HepG2 (cell line): ENCODE results near the gene PPP4C. TPM values are rescaled to one million over a fixed set of nuclear protein-coding genes. Genes with fewer than 3 reads are reported as not detected.
A peak's percentile ranks its signal among the peaks of the same experiment; 100 is the strongest.

Source experiments
- CENPBD1 ChIP-seq: sonication (generic); formaldehyde crosslinking; IDR thresholded peaks from 2 replicates; pipeline ENCODE4 v1.8.0; 2022; ENCODE audit warnings: missing genetic modification reagents, low read depth, mild to moderate bottlenecking, borderline replicate concordance
- HNRNPUL1 ChIP-seq: fragments of 200-400 bp; formaldehyde crosslinking; IDR thresholded peaks from 2 replicates; pipeline ENCODE4 v1.6.1; 2017; ENCODE audit warnings: low read depth, mild to moderate bottlenecking, low read length, moderate library complexity
- IKZF5 ChIP-seq: IDR thresholded peaks from 2 replicates; pipeline ENCODE4 v1.6.1; 2018; ENCODE audit warnings: missing genetic modification reagents, mild to moderate bottlenecking, missing compliant biosample characterization
- MTERF4 ChIP-seq: sonication (generic); formaldehyde crosslinking; IDR thresholded peaks from 2 replicates; pipeline ENCODE4 v1.8.0; 2023; ENCODE audit warnings: mild to moderate bottlenecking, missing genetic modification reagents
- POLR2AphosphoS2 ChIP-seq: IDR thresholded peaks from 2 replicates; pipeline ENCODE4 v1.6.1; 2011; ENCODE audit warnings: low read depth, low read length, improper control_type of control experiment
- RXRB ChIP-seq: IDR thresholded peaks from 2 replicates; pipeline ENCODE4 v1.6.1; 2016; ENCODE audit warnings: borderline replicate concordance, missing genetic modification reagents, missing compliant biosample characterization
- SATB2 ChIP-seq: sonication (generic); formaldehyde crosslinking; IDR thresholded peaks from 2 replicates; pipeline ENCODE4 v1.5.0; 2020; ENCODE audit warnings: missing genetic modification reagents
- TCF12 ChIP-seq, 2 experiments: fragments of 450-650 bp in 1 of 2; sonication (generic) in 1 of 2; formaldehyde crosslinking in 1 of 2; IDR thresholded peaks; 2 replicates each; pipeline versions ENCODE4 v1.6.1 to v1.8.0; 2017 to 2022; ENCODE audit warnings: antibody characterized with exemption in 1 of 2, mild to moderate bottlenecking in 1 of 2, missing genetic modification reagents in 1 of 2, moderate library complexity in 1 of 2
- ZNF251 ChIP-seq: sonication (generic); formaldehyde crosslinking; IDR thresholded peaks from 2 replicates; pipeline ENCODE4 v1.9.0; 2021; ENCODE audit warnings: mild to moderate bottlenecking, missing genetic modification reagents
- ZNF333 ChIP-seq: sonication (generic); formaldehyde crosslinking; IDR thresholded peaks from 2 replicates; pipeline ENCODE4 v1.4.0; 2020; ENCODE audit warnings: mild to moderate bottlenecking, missing genetic modification reagents, borderline replicate concordance
- ZNF670 ChIP-seq: sonication (generic); formaldehyde crosslinking; IDR thresholded peaks from 2 replicates; pipeline ENCODE4 v1.8.0; 2022; ENCODE audit warnings: mild to moderate bottlenecking, missing genetic modification reagents, borderline replicate concordance
- ZNF713 ChIP-seq: sonication (generic); formaldehyde crosslinking; IDR thresholded peaks from 2 replicates; pipeline ENCODE4 v1.4.0; 2020; ENCODE audit warnings: mild to moderate bottlenecking, missing genetic modification reagents
- polyA plus RNA-seq, 8 experiments: library from polyadenylated mRNA; depleted of rRNA in 3 of 8; stranded (reverse) in 7 of 8; unstranded in 1 of 8; fragments of >200 nt; fragmentation: Illumina TruSeq in 4 of 8; extraction: Trizol in 4 of 8; gene quantifications; 2 replicates each; pipeline versions ENCODE4 v1.2.1 to v1.2.3, GENCODE V29; 2011 to 2016; ENCODE audit warnings: low read depth in 4 of 8, missing spikeins in 1 of 8, mixed read lengths in 1 of 8; ENCODE audit not compliant: insufficient read depth in 1 of 8
- total RNA-seq, 5 experiments: library from RNA; depleted of rRNA; stranded (reverse); fragments of >200 nt; fragmentation: Illumina TruSeq; extraction: Trizol; gene quantifications; 2 replicates each; pipeline ENCODE4 v1.2.3, GENCODE V29; 2016; ENCODE audit warnings: low read depth in 1 of 5
- TF ChIP-seq, protein P1 (sequence below): sonication (generic); formaldehyde crosslinking; IDR thresholded peaks from 2 replicates; pipeline ENCODE4 v1.8.0; 2022; ENCODE audit warnings: mild to moderate bottlenecking, missing genetic modification reagents; ENCODE audit not compliant: insufficient replicate concordance
- TF ChIP-seq, protein P2 (sequence below): sonication (generic); formaldehyde crosslinking; IDR thresholded peaks from 2 replicates; pipeline ENCODE4 v1.4.0; 2020; ENCODE audit warnings: mild to moderate bottlenecking, missing genetic modification reagents
- TF ChIP-seq, protein P3 (sequence below): sonication (generic); formaldehyde crosslinking; IDR thresholded peaks from 2 replicates; pipeline ENCODE4 v1.4.0; 2020; ENCODE audit warnings: missing genetic modification reagents
- TF ChIP-seq, protein P4 (sequence below): sonication (generic); formaldehyde crosslinking; IDR thresholded peaks from 2 replicates; pipeline ENCODE4 v1.5.0; 2020; ENCODE audit warnings: missing genetic modification reagents, mild to moderate bottlenecking, borderline replicate concordance

Gene PPP4C
- total and polyA plus RNA-seq, 2 of the 13 experiments (the other 11 are each of a cell fraction or from before 2014, with no cell fraction given), result 176 to 220 TPM

- TF ChIP-seq, protein P1, sequence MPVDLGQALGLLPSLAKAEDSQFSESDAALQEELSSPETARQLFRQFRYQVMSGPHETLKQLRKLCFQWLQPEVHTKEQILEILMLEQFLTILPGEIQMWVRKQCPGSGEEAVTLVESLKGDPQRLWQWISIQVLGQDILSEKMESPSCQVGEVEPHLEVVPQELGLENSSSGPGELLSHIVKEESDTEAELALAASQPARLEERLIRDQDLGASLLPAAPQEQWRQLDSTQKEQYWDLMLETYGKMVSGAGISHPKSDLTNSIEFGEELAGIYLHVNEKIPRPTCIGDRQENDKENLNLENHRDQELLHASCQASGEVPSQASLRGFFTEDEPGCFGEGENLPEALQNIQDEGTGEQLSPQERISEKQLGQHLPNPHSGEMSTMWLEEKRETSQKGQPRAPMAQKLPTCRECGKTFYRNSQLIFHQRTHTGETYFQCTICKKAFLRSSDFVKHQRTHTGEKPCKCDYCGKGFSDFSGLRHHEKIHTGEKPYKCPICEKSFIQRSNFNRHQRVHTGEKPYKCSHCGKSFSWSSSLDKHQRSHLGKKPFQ (CRISPR knock-in tag), result peak; percentile 53
- TF ChIP-seq SATB2 (CRISPR knock-in tag) (no peak), MTERF4 (CRISPR knock-in tag) (0 out of 2 replicates have a peak, but pooled peaks have one; percentile 6), ZNF333 (CRISPR knock-in tag) (peak; percentile 76; the same call in 1 of the 2 replicates), IKZF5 (CRISPR knock-in tag) (no peak), ZNF251 (CRISPR knock-in tag) (no peak), POLR2AphosphoS2 (no peak), ZNF670 (CRISPR knock-in tag) (no peak), HNRNPUL1 (no peak), ZNF713 (CRISPR knock-in tag) (no peak), CENPBD1 (CRISPR knock-in tag) (no peak), TCF12 (IDR thresholded peaks at IDR 0.05) (no peak), TCF12 (CRISPR knock-in tag; IDR thresholded peaks at IDR 0.05) (no peak), RXRB (0 out of 2 replicates have a peak, but pooled peaks have one; percentile 9)
- TF ChIP-seq, protein P2, sequence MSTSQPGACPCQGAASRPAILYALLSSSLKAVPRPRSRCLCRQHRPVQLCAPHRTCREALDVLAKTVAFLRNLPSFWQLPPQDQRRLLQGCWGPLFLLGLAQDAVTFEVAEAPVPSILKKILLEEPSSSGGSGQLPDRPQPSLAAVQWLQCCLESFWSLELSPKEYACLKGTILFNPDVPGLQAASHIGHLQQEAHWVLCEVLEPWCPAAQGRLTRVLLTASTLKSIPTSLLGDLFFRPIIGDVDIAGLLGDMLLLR (CRISPR knock-in tag), result no peak
- TF ChIP-seq, protein P3, sequence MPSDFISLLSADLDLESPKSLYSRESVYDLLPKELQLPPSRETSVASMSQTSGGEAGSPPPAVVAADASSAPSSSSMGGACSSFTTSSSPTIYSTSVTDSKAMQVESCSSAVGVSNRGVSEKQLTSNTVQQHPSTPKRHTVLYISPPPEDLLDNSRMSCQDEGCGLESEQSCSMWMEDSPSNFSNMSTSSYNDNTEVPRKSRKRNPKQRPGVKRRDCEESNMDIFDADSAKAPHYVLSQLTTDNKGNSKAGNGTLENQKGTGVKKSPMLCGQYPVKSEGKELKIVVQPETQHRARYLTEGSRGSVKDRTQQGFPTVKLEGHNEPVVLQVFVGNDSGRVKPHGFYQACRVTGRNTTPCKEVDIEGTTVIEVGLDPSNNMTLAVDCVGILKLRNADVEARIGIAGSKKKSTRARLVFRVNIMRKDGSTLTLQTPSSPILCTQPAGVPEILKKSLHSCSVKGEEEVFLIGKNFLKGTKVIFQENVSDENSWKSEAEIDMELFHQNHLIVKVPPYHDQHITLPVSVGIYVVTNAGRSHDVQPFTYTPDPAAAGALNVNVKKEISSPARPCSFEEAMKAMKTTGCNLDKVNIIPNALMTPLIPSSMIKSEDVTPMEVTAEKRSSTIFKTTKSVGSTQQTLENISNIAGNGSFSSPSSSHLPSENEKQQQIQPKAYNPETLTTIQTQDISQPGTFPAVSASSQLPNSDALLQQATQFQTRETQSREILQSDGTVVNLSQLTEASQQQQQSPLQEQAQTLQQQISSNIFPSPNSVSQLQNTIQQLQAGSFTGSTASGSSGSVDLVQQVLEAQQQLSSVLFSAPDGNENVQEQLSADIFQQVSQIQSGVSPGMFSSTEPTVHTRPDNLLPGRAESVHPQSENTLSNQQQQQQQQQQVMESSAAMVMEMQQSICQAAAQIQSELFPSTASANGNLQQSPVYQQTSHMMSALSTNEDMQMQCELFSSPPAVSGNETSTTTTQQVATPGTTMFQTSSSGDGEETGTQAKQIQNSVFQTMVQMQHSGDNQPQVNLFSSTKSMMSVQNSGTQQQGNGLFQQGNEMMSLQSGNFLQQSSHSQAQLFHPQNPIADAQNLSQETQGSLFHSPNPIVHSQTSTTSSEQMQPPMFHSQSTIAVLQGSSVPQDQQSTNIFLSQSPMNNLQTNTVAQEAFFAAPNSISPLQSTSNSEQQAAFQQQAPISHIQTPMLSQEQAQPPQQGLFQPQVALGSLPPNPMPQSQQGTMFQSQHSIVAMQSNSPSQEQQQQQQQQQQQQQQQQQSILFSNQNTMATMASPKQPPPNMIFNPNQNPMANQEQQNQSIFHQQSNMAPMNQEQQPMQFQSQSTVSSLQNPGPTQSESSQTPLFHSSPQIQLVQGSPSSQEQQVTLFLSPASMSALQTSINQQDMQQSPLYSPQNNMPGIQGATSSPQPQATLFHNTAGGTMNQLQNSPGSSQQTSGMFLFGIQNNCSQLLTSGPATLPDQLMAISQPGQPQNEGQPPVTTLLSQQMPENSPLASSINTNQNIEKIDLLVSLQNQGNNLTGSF (CRISPR knock-in tag), result no peak
- TF ChIP-seq, protein P4, sequence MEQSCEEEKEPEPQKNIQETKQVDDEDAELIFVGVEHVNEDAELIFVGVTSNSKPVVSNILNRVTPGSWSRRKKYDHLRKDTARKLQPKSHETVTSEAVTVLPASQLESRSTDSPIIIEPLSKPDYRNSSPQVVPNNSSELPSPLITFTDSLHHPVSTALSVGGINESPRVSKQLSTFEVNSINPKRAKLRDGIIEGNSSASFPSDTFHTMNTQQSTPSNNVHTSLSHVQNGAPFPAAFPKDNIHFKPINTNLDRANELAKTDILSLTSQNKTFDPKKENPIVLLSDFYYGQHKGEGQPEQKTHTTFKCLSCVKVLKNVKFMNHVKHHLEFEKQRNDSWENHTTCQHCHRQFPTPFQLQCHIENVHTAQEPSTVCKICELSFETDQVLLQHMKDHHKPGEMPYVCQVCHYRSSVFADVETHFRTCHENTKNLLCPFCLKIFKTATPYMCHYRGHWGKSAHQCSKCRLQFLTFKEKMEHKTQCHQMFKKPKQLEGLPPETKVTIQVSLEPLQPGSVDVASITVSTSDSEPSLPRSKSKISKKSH (CRISPR knock-in tag), result peak; percentile 70; the same call in 1 of the 2 replicates
These were observed 46.9 kb downstream of the PPP4C start (continued) for GRCh38 chr16:30122604-30123160.
